Hepatic stellate cell (primary cell): ENCODE measurements around the gene VIPR2.

Experiments
- DNase-seq: peaks from one replicate; pipeline ENCODE4 v3.0.0; 2011; ENCODE audit warnings: low spot score

VIPR2 gene

GRCh38 chr7:159026271-159027055 lies 118.2 kb downstream of the VIPR2 start:
- no peak for DNase-seq

- DNase-seq, result no peak
Measured at GRCh38 chr7:159025161-159025779, 119.4 kb downstream of the VIPR2 start.

- no peak for DNase-seq
Measured at GRCh38 chr7:159024280-159024951, 120.3 kb downstream of the VIPR2 start.

GRCh38 chr7:159023746-159024145 lies 120.9 kb downstream of the VIPR2 start:
- no peak for DNase-seq

- no peak for DNase-seq
Measured at GRCh38 chr7:159023206-159023605, 121.5 kb downstream of the VIPR2 start.

GRCh38 chr7:159022238-159022993 lies 122.3 kb downstream of the VIPR2 start:
- DNase-seq, result no peak

- DNase-seq, result no peak
Measured at GRCh38 chr7:159020987-159021386, 123.7 kb downstream of the VIPR2 start.

GRCh38 chr7:159019111-159019510 lies 125.6 kb downstream of the VIPR2 start:
- DNase-seq, result no peak

GRCh38 chr7:159017741-159018140 lies 126.9 kb downstream of the VIPR2 start:
- no peak for DNase-seq

- DNase-seq, result no peak
Measured at GRCh38 chr7:159017210-159017609, 127.5 kb downstream of the VIPR2 start.

- no peak for DNase-seq
Measured at GRCh38 chr7:159016591-159016990, 128.1 kb downstream of the VIPR2 start.

- DNase-seq, result no peak
Measured at GRCh38 chr7:159015454-159016410, 128.9 kb downstream of the VIPR2 start.

GRCh38 chr7:159015081-159015453 lies 129.6 kb downstream of the VIPR2 start:
- no peak for DNase-seq

- DNase-seq, result no peak
Measured at GRCh38 chr7:159014297-159015062, 130.2 kb downstream of the VIPR2 start.

- no peak for DNase-seq
Measured at GRCh38 chr7:159013825-159014289, 130.8 kb downstream of the VIPR2 start.

- DNase-seq, result no peak
Measured at GRCh38 chr7:159013181-159013690, 131.4 kb downstream of the VIPR2 start.

- no peak for DNase-seq
Measured at GRCh38 chr7:159012353-159013069, 132.2 kb downstream of the VIPR2 start.

- DNase-seq, result no peak
Measured at GRCh38 chr7:159011722-159012022, 133.0 kb downstream of the VIPR2 start.

- DNase-seq, result no peak
Measured at GRCh38 chr7:159010937-159011721, 133.5 kb downstream of the VIPR2 start.
